ENCODE data around the gene HMGCR.

The HMGCR gene

GRCh38 chr5:75387806-75388205 lies 50.8 kb downstream of the HMGCR start:
- no peaks in the 10 kb centered on the region for H3K27me3 ChIP-seq (replicated peaks; ENCODE audit: insufficient read depth, low read length)
- no peak overlapping the region for H3K4me2 ChIP-seq (ENCODE audit: low read depth, low read length)
- TF ChIP-seq EZH2 (optimal IDR thresholded peaks at IDR 0.05; ENCODE audit: low read depth, low read length) (no peak), EZH2phosphoT487 (IDR thresholded peaks at IDR 0.05; ENCODE audit: low read length) (no peak)
- TF ChIP-seq, protein P1, sequence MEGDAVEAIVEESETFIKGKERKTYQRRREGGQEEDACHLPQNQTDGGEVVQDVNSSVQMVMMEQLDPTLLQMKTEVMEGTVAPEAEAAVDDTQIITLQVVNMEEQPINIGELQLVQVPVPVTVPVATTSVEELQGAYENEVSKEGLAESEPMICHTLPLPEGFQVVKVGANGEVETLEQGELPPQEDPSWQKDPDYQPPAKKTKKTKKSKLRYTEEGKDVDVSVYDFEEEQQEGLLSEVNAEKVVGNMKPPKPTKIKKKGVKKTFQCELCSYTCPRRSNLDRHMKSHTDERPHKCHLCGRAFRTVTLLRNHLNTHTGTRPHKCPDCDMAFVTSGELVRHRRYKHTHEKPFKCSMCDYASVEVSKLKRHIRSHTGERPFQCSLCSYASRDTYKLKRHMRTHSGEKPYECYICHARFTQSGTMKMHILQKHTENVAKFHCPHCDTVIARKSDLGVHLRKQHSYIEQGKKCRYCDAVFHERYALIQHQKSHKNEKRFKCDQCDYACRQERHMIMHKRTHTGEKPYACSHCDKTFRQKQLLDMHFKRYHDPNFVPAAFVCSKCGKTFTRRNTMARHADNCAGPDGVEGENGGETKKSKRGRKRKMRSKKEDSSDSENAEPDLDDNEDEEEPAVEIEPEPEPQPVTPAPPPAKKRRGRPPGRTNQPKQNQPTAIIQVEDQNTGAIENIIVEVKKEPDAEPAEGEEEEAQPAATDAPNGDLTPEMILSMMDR (IDR thresholded peaks at IDR 0.05; ENCODE audit: low read length) = no peak
- H3K9me3 ChIP-seq (replicated peaks; ENCODE audit: insufficient read depth, low read length) = no peaks in the 10 kb centered on the region
- no peaks in the 10 kb centered on the region for H4K20me1 ChIP-seq (ENCODE audit: insufficient read depth, low read length)
- H3K36me3 ChIP-seq (replicated peaks; ENCODE audit: insufficient read depth, low read length) = no peaks in the 10 kb centered on the region
- no peaks in the 10 kb centered on the region for H3K79me2 ChIP-seq (ENCODE audit: low read length)
- H3K4me3 ChIP-seq (ENCODE audit: low read length) = no peak overlapping the region
- no peaks in the 10 kb centered on the region for H3F3A ChIP-seq (ENCODE audit: insufficient read depth, low read length)
- H3K9ac ChIP-seq (ENCODE audit: low read length) = no peak overlapping the region
- no peak overlapping the region for H2AFZ ChIP-seq (ENCODE audit: low read length)
- no peaks in the 10 kb centered on the region for H3K4me1 ChIP-seq (ENCODE audit: low read length)
- no peaks in the 10 kb centered on the region for H3K9me2 ChIP-seq (replicated peaks; ENCODE audit: insufficient read depth, low read length)
- no peak overlapping the region for H3K27ac ChIP-seq (ENCODE audit: low read length)
- DNase-seq = no peak

DNA sequence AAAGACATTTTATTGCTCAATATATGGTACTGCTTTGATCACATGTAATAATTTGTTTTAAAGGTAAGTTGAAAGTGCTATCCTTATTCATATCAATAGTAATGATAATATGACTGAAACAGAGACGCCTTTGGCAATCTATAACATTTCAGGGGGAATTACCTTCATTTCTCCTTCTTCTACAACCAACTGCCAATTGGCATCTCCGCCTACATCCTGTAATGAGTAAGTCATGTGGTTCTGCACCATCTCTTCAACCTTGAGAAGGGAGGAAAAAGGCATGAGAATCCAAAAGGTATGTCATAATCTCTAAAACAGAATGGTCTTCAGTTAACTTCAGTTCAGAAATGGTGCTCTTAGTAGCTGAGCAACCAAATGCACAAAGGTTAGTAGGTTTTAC lies 52.4 kb downstream of the HMGCR start:
- DNase-seq = no peak
- Histone ChIP-seq H4K20me1 (ENCODE audit: insufficient read depth, low read length) (no peaks in the 10 kb centered on the region), H3F3A (ENCODE audit: insufficient read depth, low read length) (no peaks in the 10 kb centered on the region), H3K9ac (ENCODE audit: low read length) (no peak overlapping the region), H2AFZ (ENCODE audit: low read length) (no peak overlapping the region), H3K79me2 (ENCODE audit: low read length) (no peaks in the 10 kb centered on the region), H3K27me3 (replicated peaks; ENCODE audit: insufficient read depth, low read length) (no peaks in the 10 kb centered on the region), H3K4me2 (ENCODE audit: low read depth, low read length) (no peak overlapping the region), H3K36me3 (replicated peaks; ENCODE audit: insufficient read depth, low read length) (no peaks in the 10 kb centered on the region), H3K9me3 (replicated peaks; ENCODE audit: insufficient read depth, low read length) (no peaks in the 10 kb centered on the region), H3K4me3 (ENCODE audit: low read length) (no peak overlapping the region), H3K27ac (ENCODE audit: low read length) (no peak overlapping the region), H3K9me2 (replicated peaks; ENCODE audit: insufficient read depth, low read length) (no peaks in the 10 kb centered on the region), H3K4me1 (ENCODE audit: low read length) (no peaks in the 10 kb centered on the region)
- no peak for TF ChIP-seq EZH2phosphoT487 (IDR thresholded peaks at IDR 0.05; ENCODE audit: low read length)
- TF ChIP-seq, protein P1 (IDR thresholded peaks at IDR 0.05; ENCODE audit: low read length) = no peak
- TF ChIP-seq EZH2 (optimal IDR thresholded peaks at IDR 0.05; ENCODE audit: low read depth, low read length) = no peak

GRCh38 chr5:75395277-75395676 lies 58.3 kb downstream of the HMGCR start:
- H3K27me3 ChIP-seq (replicated peaks; ENCODE audit: insufficient read depth, low read length) = no peaks in the 10 kb centered on the region
- H3F3A ChIP-seq (ENCODE audit: insufficient read depth, low read length) = no peaks in the 10 kb centered on the region
- H3K4me2 ChIP-seq (ENCODE audit: low read depth, low read length) = no peak overlapping the region
- H3K79me2 ChIP-seq (ENCODE audit: low read length) = no peaks in the 10 kb centered on the region
- H3K36me3 ChIP-seq (replicated peaks; ENCODE audit: insufficient read depth, low read length) = no peaks in the 10 kb centered on the region
- H4K20me1 ChIP-seq (ENCODE audit: insufficient read depth, low read length) = no peaks in the 10 kb centered on the region
- no peaks in the 10 kb centered on the region for H3K4me1 ChIP-seq (ENCODE audit: low read length)
- no peak overlapping the region for H3K9ac ChIP-seq (ENCODE audit: low read length)
- no peaks in the 10 kb centered on the region for H3K9me2 ChIP-seq (replicated peaks; ENCODE audit: insufficient read depth, low read length)
- TF ChIP-seq EZH2phosphoT487 (IDR thresholded peaks at IDR 0.05; ENCODE audit: low read length) (no peak), EZH2 (optimal IDR thresholded peaks at IDR 0.05; ENCODE audit: low read depth, low read length) (no peak)
- TF ChIP-seq, protein P1 (IDR thresholded peaks at IDR 0.05; ENCODE audit: low read length) = no peak
- no peak overlapping the region for H2AFZ ChIP-seq (ENCODE audit: low read length)
- DNase-seq = no peak
- no peak overlapping the region for H3K27ac ChIP-seq (ENCODE audit: low read length)
- H3K9me3 ChIP-seq (replicated peaks; ENCODE audit: insufficient read depth, low read length) = no peaks in the 10 kb centered on the region
- H3K4me3 ChIP-seq (ENCODE audit: low read length) = no peak overlapping the region
